Measurements from ENCODE around the gene NMNAT3.

Gene NMNAT3

DNA sequence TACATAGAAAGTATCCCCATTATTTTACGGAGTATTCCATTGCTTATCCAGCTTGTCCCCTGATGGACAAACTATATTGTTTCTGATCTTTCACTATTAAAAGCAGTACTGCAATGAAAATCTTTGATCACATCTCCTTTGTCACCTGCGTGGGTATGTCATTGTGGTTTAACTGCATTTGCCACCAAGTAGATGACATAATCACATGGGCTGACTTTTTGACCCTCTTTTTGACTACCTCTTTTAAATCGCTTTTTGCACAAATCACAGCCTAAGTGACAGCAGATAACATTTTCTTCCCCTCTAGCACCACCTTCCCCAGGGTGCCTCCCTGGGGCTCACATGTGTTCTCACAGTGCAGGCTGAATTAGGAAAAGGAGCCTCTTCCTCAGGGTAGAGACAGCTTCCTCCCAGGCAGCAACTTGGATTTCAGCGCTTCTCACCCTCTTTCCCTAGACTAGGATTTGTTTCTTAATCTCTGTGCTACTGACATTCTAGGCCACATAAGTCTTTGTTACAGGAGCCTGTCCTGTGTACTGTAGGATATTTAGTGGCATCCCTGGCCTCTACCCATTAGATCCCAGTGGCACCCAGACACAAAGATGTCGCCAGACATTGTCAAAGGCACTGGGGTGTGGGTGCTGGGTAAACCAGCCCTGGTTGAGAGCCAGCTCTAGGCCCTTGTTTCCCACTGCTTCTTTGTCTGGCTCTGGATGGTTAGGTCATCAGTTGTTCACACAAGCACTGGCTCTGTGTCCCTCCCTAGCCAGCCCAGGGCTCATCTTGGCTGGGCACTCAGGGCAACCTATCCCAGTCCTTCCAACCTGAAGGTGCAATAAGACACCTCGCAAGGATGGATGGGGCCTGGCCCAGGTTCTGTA is 136.9 kb downstream of the NMNAT3 start:
- peak; percentile 35 to 36 for DNase-seq

DNA sequence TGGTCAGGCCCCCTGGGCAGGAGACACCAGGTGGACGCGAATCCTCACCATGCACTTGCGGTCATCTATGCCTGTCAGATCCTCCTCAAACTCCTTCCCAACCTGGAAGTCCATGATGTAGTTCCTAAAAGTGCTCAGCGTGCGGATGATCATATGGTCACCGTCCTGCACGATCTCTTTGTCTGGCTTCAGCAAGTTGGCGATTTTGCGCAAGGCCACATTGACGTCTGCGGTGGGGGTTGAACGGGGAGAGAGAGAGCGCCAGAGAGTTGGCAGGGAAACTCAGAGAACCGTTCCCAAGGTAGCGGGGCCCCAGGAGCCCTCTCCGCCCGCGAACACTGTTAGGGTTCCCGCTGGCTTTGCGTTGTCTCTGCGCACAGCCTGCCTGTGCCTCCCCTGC is 139.0 kb downstream of the NMNAT3 start:
- DNase-seq = peak in 1 of 2 donors; percentile 30

DNA sequence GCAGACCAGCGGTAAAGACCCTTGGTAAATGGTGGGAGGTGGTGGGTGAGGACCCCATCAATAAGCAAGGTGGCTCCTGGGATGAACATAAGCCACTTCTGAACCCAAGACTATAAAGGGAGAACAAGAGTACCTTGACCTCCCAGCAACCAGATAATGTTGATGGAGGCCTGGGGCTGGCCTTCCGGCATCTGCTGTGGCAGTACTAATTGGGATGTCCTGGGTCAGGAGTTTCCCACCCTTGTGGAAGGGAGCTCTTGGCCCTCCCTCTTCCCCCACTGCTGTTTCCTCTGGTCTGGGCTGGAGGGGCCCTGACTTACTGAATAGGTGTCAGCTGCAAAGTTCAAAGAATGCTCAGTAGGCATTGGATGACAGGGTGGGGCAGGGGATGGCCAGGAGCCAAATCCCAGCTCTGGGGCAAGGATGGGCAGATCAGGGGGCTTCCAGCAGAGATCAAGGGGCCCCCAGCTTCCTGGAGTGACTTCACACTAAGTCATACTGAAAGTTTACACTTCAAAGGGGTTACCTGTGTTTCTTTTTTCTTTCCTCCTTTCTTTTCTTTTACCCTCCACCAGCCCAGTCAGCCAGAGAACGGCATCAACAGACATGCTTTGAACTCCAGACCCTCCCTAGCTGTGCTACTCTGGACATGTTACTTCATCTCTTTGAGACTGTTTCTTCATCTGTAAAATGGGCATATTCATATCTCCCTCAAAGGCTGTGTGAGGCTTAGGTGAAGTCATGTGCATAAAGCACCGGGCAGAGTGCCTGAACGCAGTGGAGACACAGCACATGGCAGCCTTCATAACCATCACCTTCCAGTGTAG is 139.8 kb downstream of the NMNAT3 start:
- DNase-seq = no peak

DNA sequence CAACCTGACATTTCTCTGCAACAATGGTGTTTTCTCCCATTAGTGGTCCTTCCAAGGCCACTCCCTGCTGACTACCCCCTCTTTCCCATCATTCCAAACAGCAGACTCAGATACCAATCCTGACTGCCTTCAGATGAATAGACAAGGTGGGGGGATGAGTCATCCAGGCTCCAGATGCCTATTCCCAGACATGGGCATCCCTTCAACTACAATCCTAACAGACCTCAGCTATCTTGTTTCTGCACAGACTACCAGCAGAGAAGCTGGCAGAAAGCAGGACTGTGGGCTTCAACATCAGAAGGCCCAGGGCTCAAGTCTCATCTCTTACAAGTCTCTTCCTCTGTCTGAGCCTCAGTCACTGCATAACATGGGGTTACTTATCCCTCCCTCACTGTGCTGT is 140.4 kb downstream of the NMNAT3 start:
- DNase-seq = no peak

DNA sequence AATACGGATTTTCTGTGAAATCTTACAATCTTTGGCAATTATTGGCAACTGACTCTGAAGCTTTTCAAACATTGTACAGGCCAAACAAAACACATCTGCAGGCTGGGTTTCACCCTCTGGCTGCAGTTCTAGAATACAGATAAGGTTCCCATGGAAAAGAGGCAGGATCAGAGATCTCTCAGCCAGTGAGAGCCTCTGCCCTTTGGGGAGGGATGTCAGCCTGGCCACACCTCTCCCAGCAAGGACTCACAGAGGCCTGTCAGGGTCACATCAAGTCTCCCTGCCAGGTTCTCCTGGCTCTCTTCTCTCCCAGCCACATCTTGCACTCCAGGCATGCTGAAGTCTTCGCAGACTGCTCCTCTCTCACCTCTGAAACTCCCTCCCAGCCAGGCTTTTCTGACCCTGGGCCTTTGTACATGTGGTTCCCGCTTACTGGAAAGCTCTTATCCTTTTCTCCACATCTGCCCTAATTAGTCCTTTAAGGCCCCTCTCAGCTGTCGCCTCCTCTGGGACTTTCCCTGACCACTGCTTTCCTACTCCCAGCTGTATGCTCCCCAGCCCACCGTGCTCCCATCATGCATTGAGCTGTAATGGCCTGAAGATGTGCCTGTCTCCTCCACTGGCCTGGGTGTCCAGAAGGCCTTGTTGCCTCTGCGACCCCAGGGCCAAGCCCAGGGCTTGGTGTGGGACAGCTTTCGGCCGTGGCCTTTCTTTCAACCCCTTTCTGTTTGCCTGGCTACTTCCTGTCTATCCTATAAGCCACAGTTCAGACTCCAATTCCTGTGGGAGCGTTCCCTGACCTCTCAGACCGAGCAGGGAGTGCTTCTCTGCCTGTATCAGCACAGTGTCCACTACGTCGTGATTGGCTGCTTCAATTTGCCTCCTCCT is 142.5 kb downstream of the NMNAT3 start:
- no peak for DNase-seq

DNA sequence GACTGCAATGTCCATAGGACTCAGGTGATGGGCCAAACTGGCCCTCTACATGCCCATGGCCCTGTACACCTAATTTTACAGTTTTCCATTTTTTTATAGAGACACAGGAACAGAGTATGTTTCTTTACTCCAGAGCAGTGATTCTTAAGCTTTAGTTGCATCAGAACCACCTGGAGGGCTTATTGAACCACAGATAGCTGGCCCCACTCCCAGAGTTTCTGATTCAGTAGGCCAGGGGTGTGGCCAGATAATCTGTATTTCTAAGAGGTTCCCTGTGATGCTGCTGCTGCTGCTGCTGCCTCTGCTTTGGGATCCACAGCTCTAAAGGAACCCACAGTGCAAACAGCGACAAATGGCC is 143.3 kb downstream of the NMNAT3 start:
- no peak for DNase-seq

DNA sequence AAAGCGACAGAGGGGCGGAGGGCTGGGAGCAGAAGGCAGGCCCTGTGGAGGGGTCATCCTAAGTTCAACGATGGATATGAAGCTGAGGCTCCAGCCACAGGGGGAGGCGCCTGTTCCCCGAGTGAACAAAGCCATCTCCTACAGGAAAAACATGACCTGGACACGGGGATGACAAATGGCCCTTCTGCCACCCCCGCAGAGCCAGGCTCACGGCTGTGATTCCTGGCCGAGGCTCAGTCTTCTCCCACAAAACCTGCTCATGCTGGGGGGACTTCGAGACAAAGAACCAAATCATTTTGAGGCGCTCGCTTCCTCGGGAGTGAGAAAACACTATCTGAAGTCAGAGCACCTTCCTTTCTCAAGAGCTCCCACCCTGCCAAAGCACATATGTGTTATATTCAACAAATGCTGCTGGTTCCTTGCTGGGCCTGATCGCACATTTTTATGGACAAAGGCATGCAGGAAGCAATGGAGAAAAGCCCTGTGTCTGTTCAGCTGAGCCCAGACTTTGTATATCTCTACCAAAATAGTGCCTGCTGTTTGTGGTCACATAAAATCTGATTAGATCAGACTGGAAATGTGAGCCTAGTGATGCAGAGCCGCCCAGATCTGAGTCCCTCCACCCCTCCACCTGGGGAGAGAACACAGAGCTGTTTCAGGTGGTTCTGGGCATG is 143.9 kb downstream of the NMNAT3 start:
- DNase-seq = no peak

DNA sequence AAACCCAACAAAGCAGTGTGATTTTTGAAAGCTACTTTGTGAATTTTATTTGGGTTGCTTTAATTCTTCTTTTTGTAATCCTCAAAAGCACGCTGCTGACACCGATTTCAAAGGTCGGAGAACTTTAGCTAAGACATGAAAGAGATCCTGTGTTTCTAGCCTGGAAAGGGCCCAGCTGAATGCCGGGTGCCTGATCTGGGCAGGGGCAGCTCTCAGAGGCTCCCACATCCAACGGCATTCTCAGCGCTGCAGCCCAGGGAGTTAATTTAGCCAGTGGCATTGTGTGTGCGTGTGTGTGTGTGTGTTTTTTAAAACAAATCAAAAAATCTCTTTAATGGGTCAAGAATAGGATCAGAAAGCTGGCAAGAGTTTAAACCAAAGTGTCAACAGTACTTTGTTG is 144.8 kb downstream of the NMNAT3 start:
- DNase-seq = no peak

DNA sequence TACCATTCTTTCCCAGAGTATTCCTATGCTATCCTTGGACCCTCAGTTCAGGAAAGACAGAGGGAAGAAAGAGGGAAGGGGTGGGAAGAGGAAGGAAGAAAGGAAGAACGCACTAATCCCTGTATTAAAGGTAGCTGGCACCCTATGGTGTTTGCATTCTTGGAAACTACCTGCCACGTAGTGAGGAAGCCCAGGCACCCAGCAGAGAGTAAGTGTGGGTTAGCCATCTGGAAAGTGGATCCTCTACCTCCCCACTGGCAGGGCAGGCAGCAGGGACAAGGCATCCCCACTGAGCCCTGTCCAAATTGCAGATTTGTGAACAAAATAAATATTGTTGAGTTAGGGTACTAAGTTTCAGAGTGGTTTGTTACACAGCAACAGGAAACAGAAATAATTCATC is 147.1 kb downstream of the NMNAT3 start:
- no peak for DNase-seq

DNA sequence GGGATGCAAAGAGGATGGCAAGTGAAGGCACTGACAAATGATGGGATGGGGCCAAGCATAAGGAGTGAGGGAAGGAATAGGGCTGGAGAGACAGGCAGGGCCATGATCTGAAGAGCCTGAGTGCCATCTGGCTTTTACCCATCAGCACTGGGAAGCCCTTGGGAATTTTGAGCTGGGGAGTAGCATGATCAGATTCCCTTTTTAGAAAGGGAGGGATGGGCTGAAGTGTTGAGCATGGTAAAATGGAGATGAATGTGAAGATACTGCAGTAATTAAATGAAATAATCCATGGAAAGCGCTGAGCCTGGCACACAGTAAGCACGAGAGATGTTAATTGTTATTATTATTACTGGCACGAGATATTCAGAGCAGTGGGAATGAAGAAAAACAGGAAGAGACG is 148.1 kb downstream of the NMNAT3 start:
- no peak for DNase-seq

DNA sequence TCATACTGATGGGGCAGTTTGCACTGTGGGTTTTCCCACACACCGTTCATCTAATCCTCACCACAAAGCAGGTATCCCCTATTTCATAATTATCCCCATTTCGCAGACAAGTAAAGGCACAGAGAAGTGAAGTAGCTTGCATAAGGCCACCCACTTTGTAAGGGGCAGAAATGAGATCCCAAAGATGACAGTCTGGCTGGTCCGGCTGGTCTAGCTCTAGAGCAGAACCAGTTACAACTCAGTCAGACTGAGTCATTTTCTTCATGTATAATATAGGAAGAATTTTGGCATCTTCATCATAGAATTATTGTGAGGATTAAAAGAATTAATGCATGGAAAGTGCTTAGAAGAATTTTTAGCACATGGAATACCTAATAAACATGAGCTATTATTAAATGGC is 148.8 kb downstream of the NMNAT3 start:
- DNase-seq = no peak

DNA sequence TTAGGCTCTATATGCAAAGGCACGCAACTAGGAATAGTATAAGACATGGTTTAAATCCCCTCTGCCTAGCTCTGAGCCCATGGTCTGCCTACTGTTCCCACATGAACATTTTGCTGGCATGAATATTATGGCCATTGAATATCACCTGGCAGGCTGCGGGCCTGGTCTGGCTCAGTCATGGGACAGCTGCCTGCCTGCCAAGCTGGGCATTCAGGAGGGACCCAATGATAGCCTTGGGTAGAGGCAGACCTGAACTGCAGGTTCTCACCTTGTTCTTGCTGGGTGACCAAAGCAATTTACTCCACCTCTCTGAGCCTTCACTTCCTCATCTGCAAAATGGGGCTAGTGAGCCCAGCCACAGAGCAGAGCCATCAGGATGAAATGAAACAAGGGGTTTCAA is 149.5 kb downstream of the NMNAT3 start:
- DNase-seq = no peak

DNA sequence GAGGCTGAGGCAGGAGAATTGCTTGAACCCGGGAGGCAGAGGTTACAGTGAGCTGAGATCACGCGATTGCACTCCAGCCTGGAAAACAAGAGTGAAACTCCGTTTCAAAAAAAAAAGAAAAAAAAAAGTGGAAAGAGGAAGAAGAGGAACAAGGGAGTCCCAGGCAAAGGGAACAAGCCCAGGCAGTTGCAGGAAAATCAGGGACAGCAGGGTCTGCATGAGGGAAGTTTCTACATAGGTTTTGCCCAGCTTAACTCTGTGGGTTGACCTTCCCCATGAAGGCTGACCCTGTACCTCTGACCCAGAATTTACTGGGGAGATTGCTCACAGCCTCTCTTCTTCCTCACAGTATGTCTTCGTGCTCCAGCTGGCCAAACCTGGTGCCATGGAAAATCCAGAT is 150.5 kb downstream of the NMNAT3 start:
- peak; percentile 22 to 45 for DNase-seq

DNA sequence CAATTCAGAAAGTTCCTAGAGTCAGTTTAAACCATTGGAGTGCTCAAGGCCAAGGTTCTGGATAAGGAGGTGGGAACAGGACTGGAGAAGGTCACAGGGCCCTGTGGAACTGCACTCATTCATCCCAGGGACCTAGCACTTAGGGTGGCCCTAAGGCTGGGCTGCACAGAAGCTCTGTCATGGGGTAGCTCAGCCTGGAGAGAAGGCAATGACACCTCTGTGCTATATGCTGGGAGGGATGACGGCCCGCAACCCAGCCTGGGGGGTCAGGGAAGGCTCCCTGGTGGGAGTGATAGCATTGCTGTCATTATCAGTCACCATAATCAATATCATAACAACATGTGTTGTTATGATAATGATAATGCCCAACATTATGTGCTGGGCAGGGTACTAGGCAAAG is 151.6 kb downstream of the NMNAT3 start:
- DNase-seq = no peak

DNA sequence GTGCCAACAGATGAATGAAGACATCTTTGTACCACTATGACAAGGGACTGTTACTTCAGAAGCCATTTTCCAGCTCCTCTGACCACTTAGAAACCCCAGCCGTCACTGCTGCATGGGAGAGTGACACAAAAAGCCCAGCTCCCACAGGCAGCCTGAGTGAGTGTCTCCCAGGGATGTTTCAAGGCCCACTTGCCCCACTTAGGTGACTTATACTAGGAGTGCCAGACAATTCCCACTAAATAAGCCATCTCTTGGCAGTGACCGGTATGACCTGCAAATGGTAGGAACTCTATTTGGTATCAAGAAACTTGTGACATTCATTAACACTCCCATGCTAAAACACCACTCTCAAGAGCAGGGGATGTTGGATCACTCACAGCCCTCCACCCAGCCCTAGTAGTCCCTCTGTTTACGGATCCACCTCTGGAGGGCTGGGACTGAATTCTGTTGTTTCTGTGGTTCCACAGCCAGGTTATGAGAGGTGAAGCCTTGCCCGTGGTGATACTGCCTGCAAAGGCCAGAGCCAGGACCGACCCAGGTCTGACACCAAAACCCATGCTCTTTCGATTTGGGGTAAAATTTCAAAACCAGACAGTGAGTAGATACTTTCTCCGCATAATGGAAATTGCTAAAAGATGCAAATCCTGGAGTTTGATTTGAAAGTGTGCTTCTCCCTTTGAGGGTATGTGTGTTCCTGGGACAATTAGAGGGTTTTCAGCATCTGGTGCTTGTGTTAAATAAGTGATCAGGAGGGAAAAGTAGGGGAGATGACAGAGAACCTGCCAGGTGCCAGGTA is 152.7 kb downstream of the NMNAT3 start:
- DNase-seq = no peak

DNA sequence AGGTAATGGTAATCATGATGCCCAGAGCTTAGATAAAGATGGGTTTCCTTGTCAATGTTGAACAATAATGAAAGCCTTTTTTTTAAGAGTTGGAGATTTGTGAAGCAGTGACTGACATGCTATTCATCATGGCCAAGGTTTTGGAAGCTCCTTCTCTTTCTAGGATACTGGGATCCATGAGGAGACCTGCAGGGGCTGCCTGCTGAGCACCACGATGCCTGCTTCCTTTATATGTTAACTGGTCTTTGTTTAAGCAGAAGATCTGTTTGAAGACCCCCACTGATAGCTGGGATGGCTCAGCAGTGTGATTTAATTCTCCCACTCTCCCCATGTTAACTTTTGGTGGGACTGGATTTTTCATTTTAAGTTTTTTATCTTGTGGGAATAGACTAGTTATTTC is 154.1 kb downstream of the NMNAT3 start:
- DNase-seq = no peak

DNA sequence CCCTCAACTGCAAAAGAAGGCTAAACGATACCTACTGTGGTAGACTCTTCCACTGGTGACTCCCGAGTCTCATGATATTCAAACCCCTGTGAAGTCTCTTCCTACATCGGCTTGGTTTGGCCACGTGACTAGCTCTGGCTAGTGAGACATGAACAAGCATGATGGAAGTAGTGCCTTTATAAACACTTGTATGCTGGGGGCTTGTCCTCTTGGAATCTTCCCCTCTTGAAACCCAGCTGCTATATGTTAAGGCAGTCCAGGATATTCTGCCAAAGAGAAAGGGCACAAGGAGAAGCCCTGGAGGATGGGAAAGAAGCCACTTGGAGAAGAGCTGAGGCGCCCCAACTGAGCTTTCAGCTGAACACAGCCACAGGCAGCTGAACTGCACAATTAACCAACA is 154.6 kb downstream of the NMNAT3 start:
- DNase-seq = no peak

DNA sequence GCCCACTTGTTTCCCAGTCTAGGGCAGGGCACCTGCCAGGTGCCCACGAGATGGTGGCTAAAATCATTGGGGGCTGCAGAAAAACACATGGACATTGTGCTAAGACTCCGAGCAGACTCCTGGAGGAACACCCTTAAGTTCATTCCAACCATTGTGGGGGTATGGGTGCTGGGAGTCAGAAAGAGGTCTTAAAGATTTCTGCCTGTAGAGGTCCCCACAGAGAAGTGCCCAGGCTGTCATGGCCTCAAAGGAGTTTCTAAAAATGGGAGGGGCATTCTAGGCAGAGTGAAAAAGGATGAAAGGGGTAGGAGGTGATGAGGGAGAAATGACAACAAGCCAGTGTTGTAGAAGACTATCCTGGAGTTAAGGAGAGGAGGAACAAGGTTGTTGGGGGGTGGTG is 155.4 kb downstream of the NMNAT3 start:
- no peak for DNase-seq

DNA sequence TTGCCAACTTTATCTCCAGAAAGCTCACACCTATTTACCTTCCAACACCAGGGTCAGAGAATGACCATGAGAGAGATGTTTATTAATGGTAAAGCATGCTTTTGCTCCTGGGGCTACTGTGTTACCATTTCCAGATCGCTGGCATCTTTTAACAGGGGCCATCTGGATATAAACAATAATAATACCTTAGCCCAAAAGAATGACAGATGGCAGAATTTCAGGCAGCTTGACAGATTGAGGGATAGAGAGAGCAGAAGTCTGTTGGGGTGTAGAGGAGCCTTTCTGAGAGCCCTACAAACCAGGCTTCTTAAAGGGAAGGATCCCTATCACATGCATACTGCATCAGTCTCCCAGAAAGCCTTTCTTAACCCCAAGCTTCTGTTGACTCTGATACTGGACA is 156.0 kb downstream of the NMNAT3 start:
- DNase-seq = no peak

DNA sequence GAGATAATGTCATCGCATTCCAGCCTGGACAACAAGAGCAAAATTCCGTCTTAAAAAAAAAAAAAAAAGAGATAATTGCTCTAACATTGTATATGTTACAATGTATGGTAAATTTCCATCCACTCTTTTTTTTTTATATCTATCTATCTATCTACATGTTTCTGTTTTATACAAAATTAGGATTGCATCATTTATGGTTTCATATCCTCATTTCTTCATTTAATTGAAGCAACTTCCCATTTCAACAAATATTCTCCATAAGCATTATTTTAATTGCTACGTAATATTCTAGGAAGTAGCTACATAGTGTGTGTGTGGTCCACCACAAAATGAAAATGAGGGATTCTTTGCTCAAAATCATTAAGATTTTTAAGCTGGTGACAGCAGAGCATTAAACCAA is 156.6 kb downstream of the NMNAT3 start:
- peak in 1 of 2 donors; percentile 93 for DNase-seq

DNA sequence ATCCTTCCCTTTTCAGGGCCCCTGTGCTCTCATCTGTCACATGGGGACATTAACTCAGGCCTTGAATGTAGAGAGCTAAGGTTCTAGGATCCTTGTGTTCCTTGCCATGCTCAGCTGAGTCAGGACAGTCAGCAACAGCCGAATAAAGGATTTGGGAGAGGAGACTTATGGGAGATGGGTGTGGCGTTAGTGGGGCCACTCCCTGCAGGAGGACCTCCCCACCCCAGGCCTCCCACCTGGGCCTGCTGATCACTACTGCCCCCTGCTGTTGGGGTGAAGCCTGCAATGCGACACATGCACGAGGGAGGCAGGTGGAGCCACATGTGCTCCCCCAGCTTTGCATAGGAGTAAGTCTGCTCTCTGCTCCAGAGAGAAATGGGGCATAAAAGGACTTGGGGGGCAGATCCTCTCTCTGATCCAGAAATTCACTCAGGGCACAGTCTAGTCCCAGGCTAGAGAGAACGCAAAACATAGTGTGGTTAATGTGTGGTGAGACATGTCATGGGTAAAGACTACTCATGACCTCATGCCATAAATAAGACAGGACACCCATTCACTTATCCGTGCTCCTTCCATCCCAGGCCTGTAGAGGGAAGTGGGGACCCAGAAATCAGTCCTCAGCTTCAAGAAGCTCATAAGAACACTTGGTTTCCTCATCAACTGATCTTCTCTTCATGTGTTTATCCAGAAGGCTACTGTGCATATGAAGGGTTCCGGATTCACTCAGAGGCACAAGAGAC is 157.6 kb downstream of the NMNAT3 start:
- DNase-seq = peak; percentile 50 to 67
